ENCODE measurements around the gene COA8.

The COA8 gene

GRCh38 chr14:103625356-103626095 lies 62.8 kb downstream of the COA8 start:
- DNase-seq, result peak in 1 of 4 experiments; percentile 11

- no peak for DNase-seq
Observed at GRCh38 chr14:103626146-103626850, 63.5 kb downstream of the COA8 start.

GRCh38 chr14:103627073-103628025 lies 64.6 kb downstream of the COA8 start:
- no peak for DNase-seq

- DNase-seq, result no peak
Observed at GRCh38 chr14:103628221-103628683, 65.5 kb downstream of the COA8 start.

GRCh38 chr14:103628684-103629502 lies 66.1 kb downstream of the COA8 start, which contains the start of gene KLC1:
Gene KLC1 (plus strand): TSS chr14:103629211. CDS start chr14:103654565, 25,354 bp downstream.
- peak; percentile 67 to 83 (median 74) for DNase-seq

- DNase-seq, result peak in 3 of 4 experiments; percentile 10 to 43 (median 25)
Observed at GRCh38 chr14:103629503-103630121, 66.9 kb downstream of the COA8 start.

- DNase-seq, result no peak
Observed at GRCh38 chr14:103630364-103631108, 67.8 kb downstream of the COA8 start.

- DNase-seq, result no peak
Observed at GRCh38 chr14:103633391-103633790, 70.6 kb downstream of the COA8 start.

- no peak for DNase-seq
Observed at GRCh38 chr14:103634156-103634555, 71.4 kb downstream of the COA8 start.

- DNase-seq, result no peak
Observed at GRCh38 chr14:103638594-103638993, 75.8 kb downstream of the COA8 start.
